Mesothelial cell of epicardium (in vitro differentiated cells): ENCODE results near the gene MVB12A. TPM values are rescaled to one million over a fixed set of nuclear protein-coding genes. Genes with fewer than 3 reads are reported as not detected.
A peak's percentile ranks its signal among the peaks of the same experiment; 100 is the strongest.

Source experiments
- DNase-seq, 2 experiments: peaks; one replicate each; pipeline ENCODE4 v3.0.0; 2021; ENCODE audit warnings: low spot score in 2 of 2; ENCODE audit not compliant: unreplicated experiment in 2 of 2
- H3K27ac Mint-ChIP-seq: 2 replicates; pipeline ENCODE4 v1.8.0; 2021; ENCODE audit warnings: mixed read lengths
- H3K27me3 Mint-ChIP-seq: 2 replicates; pipeline ENCODE4 v1.8.0; 2021; ENCODE audit warnings: low read depth, mixed read lengths
- H3K36me3 Mint-ChIP-seq: 2 replicates; pipeline ENCODE4 v1.8.0; 2021; ENCODE audit warnings: mixed read lengths
- H3K4me1 Mint-ChIP-seq: 2 replicates; pipeline ENCODE4 v1.8.0; 2021; ENCODE audit warnings: mixed read lengths
- H3K4me3 Mint-ChIP-seq: 2 replicates; pipeline ENCODE4 v1.8.0; 2021; ENCODE audit warnings: mild to moderate bottlenecking, moderate library complexity, mixed read lengths
- H3K9me3 Mint-ChIP-seq: 2 replicates; pipeline ENCODE4 v1.8.0; 2021; ENCODE audit warnings: mixed read lengths
- CTCF ChIP-seq: fragments of 200-600 bp; sonication (generic); IDR thresholded peaks from one replicate; pipeline ENCODE4 v1.5.0; 2021; ENCODE audit warnings: antibody characterized with exemption; ENCODE audit not compliant: unreplicated experiment
- total RNA-seq: library from RNA; stranded (reverse); gene quantifications from 3 replicates; pipeline ENCODE4 v1.2.1, GENCODE V29; 2021

The MVB12A gene
- total RNA-seq, 1 donor from 2014 or later = 53.5 TPM

- Mint-ChIP-seq H3K27ac (no peak overlapping the region), H3K4me1 (no peaks in the 10 kb centered on the region), H3K4me3 (no peak overlapping the region), H3K36me3 (peaks cover 11% of the 10 kb centered on the region), H3K27me3 (no peaks in the 10 kb centered on the region), H3K9me3 (no peaks in the 10 kb centered on the region)
- TF ChIP-seq CTCF = no peak
- DNase-seq = no peak
Measured at GRCh38 chr19:17436094-17436873, 16.4 kb downstream of the MVB12A start.

GRCh38 chr19:17436874-17437267 is 17.0 kb downstream of the MVB12A start:
- DNase-seq = no peak
- Mint-ChIP-seq H3K36me3 (peaks cover 11% of the 10 kb centered on the region), H3K27me3 (no peaks in the 10 kb centered on the region), H3K4me1 (peaks cover 5% of the 10 kb centered on the region), H3K27ac (no peak overlapping the region), H3K9me3 (no peaks in the 10 kb centered on the region), H3K4me3 (no peak overlapping the region)
- no peak for TF ChIP-seq CTCF

GRCh38 chr19:17441241-17442021 is 21.6 kb downstream of the MVB12A start:
- no peaks in the 10 kb centered on the region for H3K27me3 Mint-ChIP-seq
- H3K4me3 Mint-ChIP-seq = no peak overlapping the region
- peaks cover 6% of the 10 kb centered on the region for H3K4me1 Mint-ChIP-seq
- H3K36me3 Mint-ChIP-seq = peaks cover 3% of the 10 kb centered on the region
- TF ChIP-seq CTCF = no peak
- DNase-seq = no peak
- H3K9me3 Mint-ChIP-seq = no peaks in the 10 kb centered on the region
- peak overlapping the region; percentile 72 for H3K27ac Mint-ChIP-seq

- Mint-ChIP-seq H3K4me3 (no peak overlapping the region), H3K9me3 (no peaks in the 10 kb centered on the region), H3K27me3 (peaks cover 14% of the 10 kb centered on the region), H3K36me3 (no peaks in the 10 kb centered on the region), H3K4me1 (peaks cover 10% of the 10 kb centered on the region), H3K27ac (no peak overlapping the region)
- no peak for TF ChIP-seq CTCF
- DNase-seq = no peak
Measured at GRCh38 chr19:17445526-17446165, 25.8 kb downstream of the MVB12A start.

GRCh38 chr19:17447704-17448130 is 27.9 kb downstream of the MVB12A start:
- no peaks in the 10 kb centered on the region for H3K9me3 Mint-ChIP-seq
- DNase-seq = no peak

More at GRCh38 chr19:17447704-17448130, 27.9 kb downstream of the MVB12A start:
- no peak overlapping the region for H3K27ac Mint-ChIP-seq
- H3K4me3 Mint-ChIP-seq = peak overlapping the region; percentile 62
- H3K4me1 Mint-ChIP-seq = peaks cover 4% of the 10 kb centered on the region
- no peak for TF ChIP-seq CTCF
- no peaks in the 10 kb centered on the region for H3K36me3 Mint-ChIP-seq
- H3K27me3 Mint-ChIP-seq = peaks cover 14% of the 10 kb centered on the region
